ENCODE data around the gene PAM16.
"Not testable (repeated sequence)": the region's sequence is repeated elsewhere in the genome, so short reads cannot be mapped to it uniquely, and the experiment has no call there.

Gene PAM16

DNA sequence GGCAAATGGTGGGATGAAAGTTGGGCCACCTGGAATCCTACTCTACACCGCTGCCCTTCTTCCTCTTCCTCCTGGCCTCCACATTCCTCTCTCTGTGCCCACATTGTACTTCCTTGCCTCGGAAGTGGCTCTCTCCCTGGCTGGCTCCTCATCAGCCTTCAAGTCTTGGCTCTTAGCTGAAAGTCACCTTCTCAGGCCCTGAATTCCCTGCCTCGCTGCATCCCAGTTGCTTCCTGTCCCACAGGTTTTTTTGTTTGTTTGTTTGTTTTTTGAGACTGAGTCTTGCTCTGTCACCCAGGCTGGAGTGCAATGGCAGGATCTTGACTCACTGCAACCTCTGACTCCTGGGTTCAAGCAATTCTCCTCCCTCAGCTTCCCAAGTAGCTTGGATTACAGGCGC, 2.6 kb upstream of the PAM16 start:
- DNase-seq (ENCODE audit: low read depth in 1 of 2, low spot score in 1 of 2), result no peak

DNA sequence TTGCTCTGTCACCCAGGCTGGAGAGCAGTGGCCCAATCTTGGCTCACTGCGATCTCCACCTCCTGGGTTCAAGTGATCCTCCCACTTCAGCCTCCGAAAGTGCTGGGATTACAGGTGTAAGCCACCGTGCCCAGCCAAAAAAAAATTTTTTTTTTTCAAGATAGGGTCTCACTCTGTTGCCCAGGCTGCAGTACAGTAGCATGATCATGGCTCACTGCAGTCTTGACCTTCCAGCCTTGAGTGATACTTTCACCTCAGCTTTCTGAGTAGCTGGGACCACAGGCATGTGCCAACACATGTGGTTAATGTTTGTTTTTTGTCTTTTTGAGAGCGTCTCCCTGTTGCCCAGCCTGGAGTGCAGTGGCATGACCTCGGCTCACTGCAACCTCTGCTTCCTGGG, 1.7 kb upstream of the PAM16 start:
- no peak for DNase-seq (ENCODE audit: low read depth in 1 of 2, low spot score in 1 of 2)

DNA sequence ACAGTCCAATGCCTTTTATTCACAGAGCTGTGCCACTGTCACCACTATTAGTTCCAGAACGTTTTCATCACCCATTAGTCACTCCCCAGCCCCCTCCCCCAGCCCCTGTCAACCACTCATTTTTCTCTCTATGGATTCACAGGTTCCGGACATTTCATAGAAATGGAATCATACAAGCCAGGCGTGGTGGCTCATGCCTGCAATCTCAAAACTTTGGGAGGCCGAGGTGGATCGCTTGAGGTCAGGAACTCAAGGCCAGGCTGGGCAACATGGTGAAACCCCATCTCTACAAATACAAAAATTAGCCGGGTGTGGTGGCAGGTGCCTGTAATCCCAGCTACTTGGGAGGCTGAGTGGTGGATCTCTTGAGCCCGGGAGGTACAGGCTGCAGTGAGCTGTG, 759 bp upstream of the PAM16 start:
- no peak for DNase-seq (ENCODE audit: low read depth in 1 of 2, low spot score in 1 of 2)

DNA sequence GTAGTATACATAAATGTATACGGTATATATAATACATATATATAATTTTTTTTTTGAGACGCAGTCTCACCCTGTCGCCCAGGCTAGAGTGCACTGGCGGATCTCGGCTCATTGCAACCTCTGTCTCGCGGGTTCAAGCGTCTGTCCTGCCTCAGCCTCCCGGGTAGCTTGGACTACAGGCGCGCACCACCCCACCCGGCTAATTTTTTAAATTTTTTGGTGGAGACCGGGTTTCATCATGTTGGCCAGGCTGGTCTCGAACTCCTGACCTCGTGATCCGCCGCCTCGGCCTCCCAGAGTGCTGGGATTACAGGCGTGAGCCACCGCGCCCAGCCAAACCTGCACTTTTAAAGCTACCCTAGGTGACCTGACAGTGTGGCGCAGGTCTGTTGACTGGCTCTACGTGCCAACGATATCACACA, 745 bp downstream of the PAM16 start:
- no peak for DNase-seq (ENCODE audit: low read depth in 1 of 2, low spot score in 1 of 2)

DNA sequence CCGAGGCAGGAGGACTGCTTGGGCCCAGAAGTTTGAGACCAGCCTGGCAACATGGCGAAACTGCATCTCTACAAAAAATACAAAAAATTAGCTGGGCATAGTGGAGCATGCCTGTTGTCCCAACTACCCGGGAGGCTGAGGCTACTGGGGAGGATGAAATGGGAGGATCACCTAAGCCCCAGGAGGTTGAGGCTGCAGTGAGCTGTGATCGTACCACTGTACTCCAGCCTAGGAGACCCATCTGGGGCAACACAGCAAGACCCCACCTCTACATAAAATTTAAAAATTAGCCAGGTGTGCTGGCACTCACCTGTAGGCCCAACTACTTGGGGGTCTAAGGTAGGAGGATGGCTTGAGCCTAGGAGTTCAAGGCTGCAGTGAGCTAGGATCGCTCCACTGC, 1.8 kb downstream of the PAM16 start:
- no peak for DNase-seq (ENCODE audit: low read depth in 1 of 2, low spot score in 1 of 2)

DNA sequence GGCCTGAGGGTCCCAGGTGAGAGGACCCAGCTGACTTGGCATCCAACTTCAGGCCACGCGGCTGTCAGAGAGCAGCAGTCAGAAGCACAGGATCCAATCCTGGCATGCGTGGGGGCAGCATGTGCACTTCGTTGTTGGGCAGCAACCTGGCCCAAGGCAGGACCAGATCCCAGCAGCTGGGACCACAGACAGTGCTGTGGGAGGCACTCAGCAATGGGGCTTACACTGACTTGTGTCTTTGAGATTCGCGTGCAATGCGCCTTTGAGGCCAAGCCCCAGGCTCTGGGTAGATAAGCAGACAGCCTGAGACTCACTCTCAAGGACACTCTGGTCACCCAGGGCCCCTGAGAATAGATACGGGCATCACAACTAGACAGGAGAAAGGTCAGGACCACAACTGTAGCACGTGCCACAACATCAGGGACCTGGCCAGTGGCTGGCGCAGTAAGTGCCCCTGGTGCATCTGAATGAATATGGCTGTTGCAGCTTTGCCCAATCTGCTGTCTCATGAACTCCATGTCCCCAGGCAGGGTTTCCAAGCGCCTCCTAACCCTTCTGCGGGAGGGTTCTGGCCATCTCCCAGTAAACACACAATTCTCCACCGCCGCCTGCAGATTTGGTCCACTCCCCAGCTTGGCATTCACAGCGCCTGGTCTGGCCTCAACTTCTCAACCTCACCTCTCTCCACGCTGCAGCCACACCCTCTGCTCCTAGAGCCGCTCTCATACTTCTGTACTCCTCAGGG, 3.2 kb downstream of the PAM16 start:
- DNase-seq (ENCODE audit: low read depth in 1 of 2, low spot score in 1 of 2), result no peak

DNA sequence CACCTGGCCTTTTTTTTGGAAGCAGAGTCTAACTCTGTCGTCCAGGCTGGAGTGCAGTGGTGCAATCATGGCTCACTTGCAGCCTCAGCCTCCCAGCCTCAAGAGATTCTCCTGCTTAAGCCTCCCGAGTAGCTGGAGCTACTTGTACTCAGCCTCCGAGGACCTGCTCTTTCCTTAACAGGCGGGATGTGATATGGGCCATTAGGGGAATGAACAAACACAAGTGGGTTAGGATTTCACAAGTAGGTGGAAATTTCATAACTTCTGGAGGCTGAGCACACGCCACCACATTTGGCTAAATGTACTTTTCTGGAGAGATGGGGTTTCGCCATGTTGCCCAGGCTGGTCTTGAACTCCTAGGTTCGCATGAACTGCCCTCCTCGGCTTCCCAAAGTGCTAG, 4.1 kb downstream of the PAM16 start:
- no peak for DNase-seq (ENCODE audit: low read depth in 1 of 2, low spot score in 1 of 2)

DNA sequence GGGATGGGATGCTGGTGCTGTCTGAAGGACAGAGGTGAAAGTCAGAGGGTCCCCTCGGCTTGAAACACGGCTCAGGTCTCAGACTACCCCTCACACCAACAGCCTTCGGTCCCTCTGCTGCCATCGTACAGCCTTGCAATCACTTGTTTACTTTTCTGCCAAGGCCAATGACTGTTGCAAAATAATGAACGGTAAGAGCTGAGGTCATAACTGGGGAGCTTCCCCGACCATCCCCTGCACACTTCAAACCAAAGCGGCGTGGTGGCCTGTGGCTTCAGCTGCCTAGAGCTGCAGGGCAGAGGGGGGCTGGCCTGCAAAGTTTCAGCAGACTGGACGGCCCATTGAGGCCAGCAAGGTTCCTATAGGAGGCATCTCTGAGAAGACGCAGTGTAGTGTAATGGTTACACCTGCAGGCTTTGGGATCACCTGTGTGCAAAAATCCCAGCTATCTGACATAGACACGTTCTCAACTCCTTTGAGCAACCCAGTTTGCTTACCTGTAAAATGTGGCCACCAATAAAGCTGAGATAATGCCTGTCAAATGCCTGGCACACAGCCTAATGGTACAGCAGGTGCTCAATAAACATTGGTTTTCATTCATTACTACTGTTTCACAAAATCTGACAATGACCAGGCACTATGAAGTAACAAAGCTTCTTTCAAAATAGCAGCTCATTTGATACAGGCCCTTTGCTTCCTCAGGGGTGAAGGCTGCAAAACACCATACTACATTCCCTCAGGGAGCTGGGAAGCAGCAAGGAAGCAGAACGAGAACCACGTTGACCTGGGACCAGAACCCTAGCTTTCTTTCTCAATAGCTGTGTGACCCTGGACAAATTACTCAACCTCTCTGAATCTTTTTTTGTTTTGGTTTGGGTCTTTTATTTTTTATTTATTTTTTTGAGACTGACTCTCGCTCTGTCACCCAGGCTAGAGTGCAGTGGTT, 5.0 kb downstream of the PAM16 start:
- no peak for DNase-seq (ENCODE audit: low read depth in 1 of 2, low spot score in 1 of 2)

DNA sequence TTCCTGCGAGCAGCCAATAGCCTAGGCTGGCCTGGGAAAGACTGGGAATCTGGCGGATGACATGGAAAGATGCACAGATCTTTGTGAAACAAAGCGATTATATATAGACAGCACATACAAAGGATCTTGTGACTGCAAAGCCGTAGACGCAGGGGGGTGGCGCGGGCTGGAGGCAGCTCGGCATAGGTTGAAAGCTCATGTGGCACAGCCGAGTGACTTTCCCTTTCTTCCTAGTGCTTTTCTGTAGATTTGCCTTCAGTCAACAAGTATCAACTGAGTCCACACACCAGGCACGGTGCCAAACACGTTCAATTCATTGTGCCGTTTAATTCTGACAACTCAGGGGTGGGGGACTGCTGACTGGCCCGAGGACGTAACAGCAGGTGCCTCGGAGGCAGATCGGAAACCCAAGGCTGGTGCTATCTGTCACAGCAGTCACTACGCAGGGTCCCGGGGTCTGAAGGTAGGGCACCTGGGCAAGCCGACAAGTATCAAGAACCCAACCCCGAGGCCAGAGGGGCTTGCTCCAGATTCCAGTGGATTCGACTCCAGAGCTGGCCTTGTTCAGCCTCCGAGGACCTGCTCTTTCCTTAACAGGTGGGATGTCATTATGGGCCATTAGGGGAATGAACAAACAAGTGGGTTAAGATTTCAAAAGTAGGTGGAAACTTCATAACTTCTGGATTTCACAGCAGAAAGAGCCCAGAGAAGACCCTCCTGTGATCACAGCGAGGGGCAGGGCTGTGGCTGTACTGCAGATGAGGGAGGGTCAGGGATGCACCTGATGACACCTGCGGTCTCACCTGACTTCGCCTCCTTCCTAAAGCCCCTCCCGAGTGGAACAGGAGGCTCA, 5.9 kb downstream of the PAM16 start:
- DNase-seq (ENCODE audit: low read depth in 1 of 2, low spot score in 1 of 2), result no peak

DNA sequence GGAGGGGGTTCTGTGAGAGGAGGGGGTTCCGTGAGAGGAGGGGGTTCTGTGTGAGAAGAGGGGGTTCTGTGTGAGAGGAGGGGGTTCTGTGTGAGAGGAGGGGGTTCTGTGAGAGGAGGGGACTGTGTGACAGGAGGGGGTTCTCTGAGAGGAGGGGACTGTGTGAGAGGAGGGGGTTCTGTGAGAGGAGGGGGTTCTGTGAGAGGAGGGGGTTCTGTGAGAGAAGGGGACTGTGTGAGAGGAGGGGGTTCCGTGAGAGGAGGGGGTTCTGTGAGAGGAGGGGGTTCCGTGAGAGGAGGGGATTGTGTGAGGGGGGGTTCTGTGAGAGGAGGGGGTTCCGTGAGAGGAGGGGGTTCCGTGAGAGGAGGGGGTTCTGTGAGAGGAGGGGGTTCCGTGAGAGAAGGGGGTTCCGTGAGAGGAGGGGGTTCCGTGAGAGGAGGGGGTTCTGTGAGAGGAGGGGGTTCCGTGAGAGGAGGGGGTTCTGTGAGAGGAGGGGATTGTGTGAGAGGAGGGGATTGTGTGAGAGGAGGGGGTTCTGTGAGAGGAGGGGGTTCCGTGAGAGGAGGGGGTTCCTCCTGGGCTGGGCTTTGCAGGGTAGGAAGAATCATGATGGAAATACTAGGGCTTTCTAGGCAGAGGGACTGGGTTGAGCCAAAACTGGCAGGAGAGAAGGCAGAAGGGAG, 6.7 kb downstream of the PAM16 start:
- not testable (repeated sequence) for DNase-seq (ENCODE audit: low read depth in 1 of 2, low spot score in 1 of 2)

DNA sequence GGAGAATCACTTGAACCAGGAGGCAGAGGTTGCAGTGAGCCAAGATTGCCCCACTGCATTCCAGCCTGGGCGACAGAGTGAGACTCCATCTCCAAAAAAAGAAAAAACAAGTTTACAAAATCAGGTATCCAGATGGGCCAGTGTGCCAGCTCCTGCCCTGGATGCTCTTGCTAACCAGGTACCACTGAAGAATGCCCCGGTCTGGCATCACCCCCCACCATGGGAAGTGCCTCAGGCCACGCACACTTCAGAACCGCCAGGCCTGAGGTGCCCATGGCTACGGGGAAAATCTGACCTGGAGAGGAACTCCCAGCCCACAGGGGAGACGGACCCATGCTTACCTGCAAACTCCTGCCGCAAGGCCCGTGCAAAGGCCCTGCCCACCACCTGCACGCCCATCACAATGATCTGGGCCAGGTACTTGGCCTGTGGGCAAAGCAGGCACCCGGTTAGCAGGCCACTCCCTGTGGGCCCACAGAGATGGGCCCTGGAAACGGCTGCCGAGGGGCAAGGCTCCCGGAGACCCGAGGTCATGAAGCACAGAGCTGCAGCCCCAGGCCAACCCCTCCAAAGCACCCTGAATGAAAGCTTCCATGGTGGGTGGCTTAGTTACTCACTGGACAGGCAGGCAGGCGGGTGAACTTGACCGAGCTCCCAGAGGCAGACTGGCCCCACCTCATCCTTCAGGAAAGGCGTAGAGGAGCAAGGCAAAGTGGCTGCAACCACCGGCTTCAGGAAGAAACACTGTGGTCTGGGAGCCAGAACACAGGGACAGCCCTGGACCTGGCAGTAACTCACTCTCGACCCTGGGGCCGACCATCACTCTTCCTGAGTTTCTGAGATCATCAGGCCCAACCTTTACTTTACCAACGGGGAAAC, 8.0 kb downstream of the PAM16 start:
- no peak for DNase-seq (ENCODE audit: low read depth in 1 of 2, low spot score in 1 of 2)

DNA sequence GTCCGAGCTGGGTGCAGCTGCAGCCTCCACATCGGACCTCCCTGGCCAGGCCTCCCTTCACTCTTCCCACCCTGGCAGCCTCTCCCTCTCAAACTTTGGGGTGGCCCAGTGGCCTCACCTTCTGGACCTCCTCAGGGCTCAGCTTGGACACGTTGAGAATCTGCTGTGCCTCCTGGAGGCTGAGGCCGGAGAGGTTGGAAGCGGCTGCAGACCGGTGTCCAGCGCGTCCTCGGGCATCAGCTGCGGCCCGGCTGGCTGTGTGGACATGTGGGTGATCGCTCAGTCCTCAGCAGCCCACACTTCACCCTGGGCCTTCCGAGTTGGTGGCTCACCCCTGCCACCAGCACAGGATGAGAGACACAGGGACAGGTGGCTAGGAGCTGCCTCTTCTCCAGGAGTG, 9.9 kb downstream of the PAM16 start:
- no peak for DNase-seq (ENCODE audit: low read depth in 1 of 2, low spot score in 1 of 2)

DNA sequence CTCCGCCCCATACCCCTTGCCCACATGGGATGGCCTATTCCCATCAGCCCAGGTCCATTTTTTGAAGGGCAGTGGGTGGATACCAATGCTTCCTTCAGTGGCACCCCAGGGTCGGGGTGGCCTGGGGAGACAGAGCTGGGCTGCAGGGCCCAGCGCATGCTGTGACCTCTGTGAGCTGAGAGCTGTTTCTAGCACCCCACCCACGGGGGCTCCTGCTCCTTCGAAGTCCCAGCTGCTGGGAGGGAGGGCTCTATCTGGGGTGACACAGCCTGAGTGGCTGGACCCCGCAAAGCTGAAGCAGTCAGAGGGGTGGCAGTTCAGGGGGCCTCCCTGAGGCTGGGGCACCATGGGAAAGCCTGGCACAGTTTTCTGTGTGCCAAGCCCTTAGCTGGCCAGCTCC, 10.7 kb downstream of the PAM16 start:
- DNase-seq (ENCODE audit: low read depth in 1 of 2, low spot score in 1 of 2), result no peak

DNA sequence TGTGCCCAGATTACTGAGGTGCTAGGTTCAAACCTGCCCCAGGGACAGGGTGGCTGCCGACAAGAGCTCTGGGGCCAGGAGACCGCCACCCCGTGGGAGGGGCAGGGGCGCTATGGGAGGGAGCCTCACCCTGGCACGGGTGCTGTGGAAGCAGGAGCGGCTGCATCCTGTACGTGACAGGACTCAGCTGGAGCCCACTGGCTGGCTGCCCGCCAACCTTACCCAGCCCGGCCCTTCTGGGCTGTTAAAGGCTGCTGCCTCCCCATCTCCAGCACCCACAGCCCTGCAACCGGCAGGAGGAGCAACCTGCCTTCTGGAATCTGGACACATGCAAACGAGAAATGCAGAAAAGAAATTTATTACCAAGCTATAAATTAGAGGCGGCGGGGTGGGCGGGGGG, 11.2 kb downstream of the PAM16 start:
- no peak for DNase-seq (ENCODE audit: low read depth in 1 of 2, low spot score in 1 of 2)

DNA sequence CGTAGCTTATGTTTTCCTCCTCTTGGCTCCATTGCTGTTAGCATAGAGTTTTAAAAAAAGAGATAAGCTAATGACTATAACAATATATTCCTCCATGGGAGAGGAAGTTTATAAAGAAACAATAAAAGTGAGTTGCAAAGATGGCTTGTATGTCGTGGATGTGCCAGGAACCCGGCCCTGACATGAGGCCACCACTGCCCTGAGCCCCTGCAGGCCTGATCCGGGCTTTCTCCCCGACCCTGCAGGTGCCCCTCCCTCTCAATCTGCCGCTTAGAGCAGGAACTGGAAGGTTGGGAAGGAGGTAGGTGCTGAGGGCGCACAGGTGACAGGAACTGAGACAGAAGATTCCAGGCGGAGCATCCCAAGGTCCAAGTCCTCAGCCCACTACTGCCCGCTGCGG, 11.7 kb downstream of the PAM16 start:
- DNase-seq (ENCODE audit: low read depth in 1 of 2, low spot score in 1 of 2), result no peak

DNA sequence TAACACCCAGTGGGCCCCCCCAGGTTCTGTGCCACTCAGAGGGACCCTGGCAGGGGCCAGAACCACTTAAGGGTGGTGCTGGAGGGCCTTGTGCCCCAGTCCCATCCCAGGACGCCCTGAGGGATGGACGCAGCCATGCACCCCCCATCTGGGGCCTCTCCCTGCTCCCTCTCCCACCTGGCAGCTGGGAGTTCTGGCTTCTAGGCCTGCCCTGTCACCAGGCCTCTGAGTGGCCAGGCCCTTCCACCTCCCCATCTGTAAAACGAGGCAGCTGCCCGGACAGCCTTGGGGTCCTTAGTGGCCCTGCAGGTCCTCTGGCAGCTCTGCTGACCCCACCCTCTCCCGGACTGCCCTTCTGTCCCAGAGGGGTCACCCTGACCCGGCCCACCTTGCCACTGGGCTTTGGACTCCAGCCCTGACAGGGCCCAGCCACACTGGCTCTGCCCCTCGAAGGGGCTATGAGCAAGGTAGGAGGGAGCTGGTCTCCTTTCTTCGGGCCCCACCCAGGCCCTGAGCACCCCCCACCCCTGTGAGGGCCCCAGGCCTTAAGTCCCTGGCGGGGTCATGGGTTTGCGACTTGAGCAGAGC, 12.3 kb downstream of the PAM16 start:
- DNase-seq (ENCODE audit: low read depth in 1 of 2, low spot score in 1 of 2), result no peak

DNA sequence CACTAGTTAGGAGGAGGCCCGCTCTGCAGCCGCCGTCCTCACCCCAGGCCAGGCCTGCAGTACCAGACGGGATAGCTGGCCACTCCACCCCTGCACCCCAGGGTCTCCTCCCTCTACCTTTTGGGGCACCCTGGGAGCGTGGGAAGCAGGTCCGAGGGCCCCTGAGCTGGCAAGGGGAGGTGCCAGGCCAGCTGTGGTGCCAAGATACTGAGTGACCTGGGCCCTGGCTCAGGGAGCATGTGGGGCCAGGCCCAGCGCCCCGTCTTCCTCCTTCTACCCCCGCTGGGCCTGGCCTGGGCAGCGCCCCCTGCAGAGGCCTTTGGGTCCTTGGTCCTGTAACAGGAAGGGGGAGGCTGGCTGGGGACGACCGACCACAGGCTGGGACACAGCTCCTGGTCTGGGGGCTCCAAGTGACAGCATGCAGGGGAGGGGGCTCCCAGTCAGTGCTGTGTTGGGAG, 13.0 kb downstream of the PAM16 start:
- DNase-seq (ENCODE audit: low read depth in 1 of 2, low spot score in 1 of 2), result no peak

DNA sequence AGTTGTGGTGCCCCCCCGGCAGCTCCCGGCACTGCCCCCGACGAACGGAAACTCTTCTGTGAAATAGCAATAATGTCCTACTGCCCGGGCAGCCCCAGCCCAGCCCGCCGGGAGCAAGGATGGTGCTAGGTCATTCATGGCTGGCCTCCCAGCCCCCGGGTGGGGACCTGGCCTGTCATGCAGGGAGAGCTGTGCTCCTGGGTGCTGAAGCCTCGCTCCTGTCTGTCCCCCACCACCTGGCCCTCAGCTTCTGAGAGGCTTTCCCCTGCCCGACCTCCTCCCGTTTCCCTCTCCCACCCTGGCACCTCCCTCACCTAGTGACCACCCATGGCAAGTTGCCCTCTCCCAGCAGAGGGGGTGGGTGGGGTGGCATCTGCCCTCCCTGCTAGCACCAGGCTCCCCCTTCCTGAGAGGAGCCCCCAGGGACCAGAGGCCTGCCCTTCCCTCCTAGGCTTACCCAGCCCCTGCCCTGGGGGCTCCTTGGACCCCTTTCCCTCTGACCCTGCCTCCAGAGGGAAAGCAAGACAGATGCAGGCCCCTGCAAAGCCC, 13.5 kb downstream of the PAM16 start:
- DNase-seq (ENCODE audit: low read depth in 1 of 2, low spot score in 1 of 2), result no peak
